Measurements from ENCODE around the gene ELMO3.

Gene ELMO3

GRCh38 chr16:67180166-67180565 is 18.8 kb upstream of the ELMO3 start:
- TF ChIP-seq CTCF (IDR thresholded peaks at IDR 0.05; ENCODE audit: low read depth, low read length), result no peak

GRCh38 chr16:67181346-67181745 is 17.6 kb upstream of the ELMO3 start:
- H3K4me3 ChIP-seq (ENCODE audit: low read depth, low read length), result peak overlapping the region; percentile 17; the same call in 1 of the 2 replicates
- no peak for TF ChIP-seq CTCF (IDR thresholded peaks at IDR 0.05; ENCODE audit: low read depth, low read length)

More at GRCh38 chr16:67180166-67180565, 18.8 kb upstream of the ELMO3 start:
- H3K4me3 ChIP-seq (ENCODE audit: low read depth, low read length), result no peak overlapping the region

GRCh38 chr16:67182288-67182687 is 16.6 kb upstream of the ELMO3 start:
- TF ChIP-seq CTCF (IDR thresholded peaks at IDR 0.05; ENCODE audit: low read depth, low read length), result no peak
- H3K4me3 ChIP-seq (ENCODE audit: low read depth, low read length), result peak overlapping the region; percentile 78

- peak overlapping the region; percentile 78 for H3K4me3 ChIP-seq (ENCODE audit: low read depth, low read length)
- no peak for TF ChIP-seq CTCF (IDR thresholded peaks at IDR 0.05; ENCODE audit: low read depth, low read length)
Observed at GRCh38 chr16:67183284-67183626, 15.7 kb upstream of the ELMO3 start.

GRCh38 chr16:67183627-67184452 is 15.1 kb upstream of the ELMO3 start, which contains the start of gene MATCAP1:
TSS of gene MATCAP1 (minus strand) at chr16:67183963. CDS start at chr16:67180610, 3,353 bp downstream.
- TF ChIP-seq CTCF (IDR thresholded peaks at IDR 0.05; ENCODE audit: low read depth, low read length), result no peak
- peak within 1 kb of the TSS; percentile 78 for H3K4me3 ChIP-seq (ENCODE audit: low read depth, low read length)

- TF ChIP-seq CTCF (IDR thresholded peaks at IDR 0.05; ENCODE audit: low read depth, low read length), result no peak
- peak overlapping the region; percentile 78 for H3K4me3 ChIP-seq (ENCODE audit: low read depth, low read length)
Observed at GRCh38 chr16:67184453-67184994, 14.4 kb upstream of the ELMO3 start.

GRCh38 chr16:67184995-67185650 is 13.8 kb upstream of the ELMO3 start:
- peak; percentile 67; the same call in 1 of the 2 replicates for TF ChIP-seq CTCF (IDR thresholded peaks at IDR 0.05; ENCODE audit: low read depth, low read length)
- H3K4me3 ChIP-seq (ENCODE audit: low read depth, low read length), result peak overlapping the region; percentile 16; the same call in 1 of the 2 replicates

Measured in WI38 (cell line).